ENCODE measurements around the gene PRKAR1B. TPM values are rescaled to one million over a fixed set of nuclear protein-coding genes. Genes with fewer than 3 reads are reported as not detected.

PRKAR1B gene
- total RNA-seq, 1 experiment from 2014 or later, result 24.8 TPM

DNA sequence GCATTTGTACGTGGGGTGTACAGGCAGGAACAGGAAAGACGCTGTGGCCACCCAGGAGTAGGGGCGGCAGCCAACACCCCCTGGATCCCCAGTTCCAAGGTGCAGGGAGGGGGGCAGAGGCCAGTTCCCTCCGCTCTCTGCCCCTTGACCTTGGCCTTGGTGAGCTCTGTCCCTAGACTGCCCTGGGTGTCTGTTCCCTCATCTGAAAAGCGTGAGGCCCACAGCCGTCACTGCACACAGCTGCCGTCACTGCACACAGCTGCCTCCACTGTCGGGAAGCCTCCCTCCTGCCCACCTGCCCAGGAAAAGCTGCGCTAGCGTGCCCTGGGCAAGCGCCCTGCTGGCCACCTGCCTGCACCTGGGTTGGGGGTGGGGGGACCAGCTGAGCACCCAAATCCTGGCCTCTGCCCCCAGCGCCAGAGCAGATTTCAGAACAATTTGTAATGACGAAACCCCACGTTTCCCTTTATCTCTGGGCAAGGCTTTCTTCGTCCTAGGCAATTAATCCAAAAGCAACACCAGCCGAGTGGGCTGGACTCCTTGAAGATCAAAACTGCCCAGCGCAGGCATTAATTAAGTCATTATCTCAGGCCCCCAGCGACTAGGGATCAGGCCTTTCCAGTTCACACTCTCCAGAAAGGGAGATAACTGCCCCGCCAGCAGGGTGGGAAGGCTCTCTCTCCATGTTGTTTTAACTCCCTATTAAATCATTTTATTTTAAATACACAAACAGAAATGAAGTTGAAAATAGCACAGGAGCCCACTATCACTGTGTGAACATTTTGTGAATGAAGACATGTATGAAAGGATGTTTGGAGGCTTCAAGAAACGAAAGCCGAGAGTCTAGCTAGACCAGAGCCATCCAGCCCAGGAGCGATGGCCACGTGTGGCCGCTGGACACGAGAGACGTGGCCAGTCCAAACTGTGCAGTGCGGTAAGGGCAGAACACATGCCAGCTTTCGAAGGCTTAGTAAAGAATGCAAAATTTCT lies 203.4 kb downstream of the PRKAR1B start:
- Mint-ChIP-seq H3K27ac (ENCODE audit: unreplicated experiment) (no peak overlapping the region), H3K27me3 (ENCODE audit: unreplicated experiment) (peaks cover 47% of the 10 kb centered on the region), H3K4me3 (ENCODE audit: low read depth, unreplicated experiment) (peak overlapping the region; percentile 10), H3K4me1 (ENCODE audit: low read depth, unreplicated experiment) (no peaks in the 10 kb centered on the region), H3K9me3 (ENCODE audit: low read depth, unreplicated experiment) (no peaks in the 10 kb centered on the region), H3K36me3 (ENCODE audit: insufficient read depth, unreplicated experiment) (peaks cover 25% of the 10 kb centered on the region)
- no peak for DNase-seq
- TF ChIP-seq, protein P1, sequence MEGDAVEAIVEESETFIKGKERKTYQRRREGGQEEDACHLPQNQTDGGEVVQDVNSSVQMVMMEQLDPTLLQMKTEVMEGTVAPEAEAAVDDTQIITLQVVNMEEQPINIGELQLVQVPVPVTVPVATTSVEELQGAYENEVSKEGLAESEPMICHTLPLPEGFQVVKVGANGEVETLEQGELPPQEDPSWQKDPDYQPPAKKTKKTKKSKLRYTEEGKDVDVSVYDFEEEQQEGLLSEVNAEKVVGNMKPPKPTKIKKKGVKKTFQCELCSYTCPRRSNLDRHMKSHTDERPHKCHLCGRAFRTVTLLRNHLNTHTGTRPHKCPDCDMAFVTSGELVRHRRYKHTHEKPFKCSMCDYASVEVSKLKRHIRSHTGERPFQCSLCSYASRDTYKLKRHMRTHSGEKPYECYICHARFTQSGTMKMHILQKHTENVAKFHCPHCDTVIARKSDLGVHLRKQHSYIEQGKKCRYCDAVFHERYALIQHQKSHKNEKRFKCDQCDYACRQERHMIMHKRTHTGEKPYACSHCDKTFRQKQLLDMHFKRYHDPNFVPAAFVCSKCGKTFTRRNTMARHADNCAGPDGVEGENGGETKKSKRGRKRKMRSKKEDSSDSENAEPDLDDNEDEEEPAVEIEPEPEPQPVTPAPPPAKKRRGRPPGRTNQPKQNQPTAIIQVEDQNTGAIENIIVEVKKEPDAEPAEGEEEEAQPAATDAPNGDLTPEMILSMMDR (IDR thresholded peaks at IDR 0.05; ENCODE audit: unreplicated experiment), result peak; percentile 10
- intact Hi-C loops (cut with micrococcal nuclease; ENCODE audit: unreplicated experiment), result loop anchor here (10.0 kb wide), 1 partner anchor 111 kb away; no protein-coding TSS in a partner anchor
- CTCF ChIA-PET, result no interaction called here
- BruUV-seq (replicated peaks), result no TSS peak

DNA sequence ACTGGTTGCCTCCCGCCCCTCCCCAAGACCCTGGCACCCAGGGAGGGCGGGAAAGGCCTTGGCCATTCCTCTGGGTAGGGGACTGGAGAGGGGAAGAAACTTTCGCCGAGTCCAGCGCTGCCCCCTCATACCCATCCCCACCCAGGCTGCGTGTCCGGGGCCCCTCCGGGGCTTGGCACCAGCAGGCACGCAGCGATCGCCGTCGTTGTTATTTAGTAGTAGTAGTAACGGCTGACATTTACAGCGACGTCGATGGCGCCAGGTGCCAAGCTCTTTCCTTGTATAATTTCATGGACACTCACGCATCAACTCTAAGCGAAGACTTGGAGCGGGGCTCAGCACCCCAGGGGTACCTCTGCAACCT lies 204.1 kb downstream of the PRKAR1B start:
- intact Hi-C loops (cut with micrococcal nuclease; ENCODE audit: unreplicated experiment), result loop anchor here (10.0 kb wide), 1 partner anchor 112 kb away; no protein-coding TSS in a partner anchor
- no peak for DNase-seq
- CTCF ChIA-PET, result no interaction called here
- H3K9me3 Mint-ChIP-seq (ENCODE audit: low read depth, unreplicated experiment), result no peaks in the 10 kb centered on the region
- H3K27ac Mint-ChIP-seq (ENCODE audit: unreplicated experiment), result no peak overlapping the region
- peak overlapping the region; percentile 10 for H3K4me3 Mint-ChIP-seq (ENCODE audit: low read depth, unreplicated experiment)
- peaks cover 32% of the 10 kb centered on the region for H3K36me3 Mint-ChIP-seq (ENCODE audit: insufficient read depth, unreplicated experiment)
- BruUV-seq (replicated peaks), result no TSS peak
- peaks cover 4% of the 10 kb centered on the region for H3K4me1 Mint-ChIP-seq (ENCODE audit: low read depth, unreplicated experiment)
- TF ChIP-seq, protein P1 (IDR thresholded peaks at IDR 0.05; ENCODE audit: unreplicated experiment), result no peak
- H3K27me3 Mint-ChIP-seq (ENCODE audit: unreplicated experiment), result peaks cover 54% of the 10 kb centered on the region

DNA sequence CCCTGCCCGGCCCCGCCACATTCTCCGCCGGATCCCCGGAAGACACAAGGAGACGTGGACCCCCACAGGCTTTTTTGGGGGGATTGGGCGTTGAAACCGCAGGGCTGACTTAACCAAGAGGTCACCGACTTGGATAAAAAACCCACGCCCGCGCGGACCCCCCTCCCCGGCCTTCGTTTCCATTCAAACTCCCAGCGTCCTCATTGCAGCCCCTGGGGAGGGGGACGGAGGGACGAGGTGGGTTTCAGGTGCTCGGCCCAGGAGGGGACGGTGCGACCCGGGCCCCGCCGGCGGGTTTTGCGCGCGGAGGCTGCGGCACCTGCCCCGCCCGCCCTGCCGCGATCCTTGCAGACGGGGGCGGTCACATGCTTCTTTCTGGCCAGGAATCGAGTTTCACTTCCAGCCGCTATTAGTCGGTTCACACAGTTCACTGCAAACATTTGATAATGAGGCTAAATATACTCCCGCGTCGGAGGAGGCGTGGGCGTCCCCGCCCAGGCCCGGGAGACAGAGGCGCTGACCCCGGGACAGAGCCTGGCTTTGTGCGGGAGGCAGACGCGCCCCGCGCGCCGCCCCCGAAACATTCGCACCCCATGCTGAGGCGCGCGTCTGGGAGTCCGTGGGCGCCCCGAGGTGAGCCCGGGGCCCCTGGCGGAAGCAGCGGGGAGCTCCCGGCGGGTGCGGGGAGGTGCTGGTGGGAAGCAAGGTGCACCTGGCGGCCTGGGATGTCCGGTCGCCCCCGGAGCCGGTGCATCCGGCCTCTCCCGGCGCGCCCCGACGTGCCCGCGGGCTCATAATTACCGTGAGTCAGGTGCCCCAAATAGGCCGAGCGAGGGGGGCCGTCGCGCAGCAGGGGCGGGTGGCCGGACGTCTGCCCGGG lies 204.8 kb downstream of the PRKAR1B start:
- CTCF ChIA-PET, result no interaction called here
- H3K9me3 Mint-ChIP-seq (ENCODE audit: low read depth, unreplicated experiment), result no peaks in the 10 kb centered on the region
- peaks cover 38% of the 10 kb centered on the region for H3K36me3 Mint-ChIP-seq (ENCODE audit: insufficient read depth, unreplicated experiment)

More for the DNA sequence above, 204.8 kb downstream of the PRKAR1B start:
- Mint-ChIP-seq H3K27me3 (ENCODE audit: unreplicated experiment) (peaks cover 60% of the 10 kb centered on the region), H3K4me3 (ENCODE audit: low read depth, unreplicated experiment) (peak overlapping the region; percentile 66), H3K27ac (ENCODE audit: unreplicated experiment) (no peak overlapping the region), H3K4me1 (ENCODE audit: low read depth, unreplicated experiment) (peaks cover 9% of the 10 kb centered on the region)
- TF ChIP-seq, protein P1 (IDR thresholded peaks at IDR 0.05; ENCODE audit: unreplicated experiment), result peak; percentile 10
- no TSS peak for BruUV-seq (replicated peaks)
- intact Hi-C loops (cut with micrococcal nuclease; ENCODE audit: unreplicated experiment), result loop anchor here (10.0 kb wide), 1 partner anchor 112 kb away; no protein-coding TSS in a partner anchor
- peak; percentile 72 for DNase-seq
